H1 (cell line): Measurements from ENCODE around the gene RPS6KA2. TPM values are rescaled to one million over a fixed set of nuclear protein-coding genes. Genes with fewer than 3 reads are reported as not detected.

Source experiments
- CTCF ChIA-PET: fragments of 300-600 bp; sonication (Branson Sonifier 250); formaldehyde crosslinking; loops from one replicate; lab custom pipeline; 2021; ENCODE audit not compliant: partially characterized antibody; lab: Charles Lee
- POLR2A ChIA-PET: fragments of 300-600 bp; sonication (Branson Sonifier 250); formaldehyde crosslinking; loops from one replicate; lab custom pipeline; 2021; ENCODE audit warnings: inconsistent platforms; ENCODE audit not compliant: partially characterized antibody; lab: Charles Lee
- DNase-seq, 2 experiments: peaks; one replicate each; pipeline versions ENCODE4 v3.0.0 to v3.0.0-alpha.2; 2010 to 2022; ENCODE audit warnings: low spot score in 2 of 2, low read depth in 1 of 2, mixed read lengths in 1 of 2
- FAIRE-seq: peaks from 2 replicates; lab custom pipeline; 2011; peaks lifted over from hg19 to GRCh38; lab: Jason Lieb, UNC
- H2AFZ ChIP-seq: 2 replicates; pipeline ENCODE4 v1.8.1; 2012; ENCODE audit warnings: low read length, inconsistent platforms
- H2AK5ac ChIP-seq: 2 replicates; pipeline ENCODE4 v1.6.1; 2013; ENCODE audit warnings: low read depth, low read length
- H2BK120ac ChIP-seq: replicated peaks from 2 replicates; pipeline ENCODE3; 2013; ENCODE audit warnings: low read depth, low read length, inconsistent platforms
- H2BK12ac ChIP-seq: 2 replicates; pipeline ENCODE4 v1.6.1; 2013; ENCODE audit warnings: low read depth, low read length
- H2BK15ac ChIP-seq: 2 replicates; pipeline ENCODE4 v1.6.1; 2013; ENCODE audit warnings: low read length
- H2BK20ac ChIP-seq: 2 replicates; pipeline ENCODE4 v1.6.1; 2013; ENCODE audit warnings: low read length
- H2BK5ac ChIP-seq: 2 replicates; pipeline ENCODE4 v1.6.1; 2013; ENCODE audit warnings: low read depth, low read length
- H3K14ac ChIP-seq: 2 replicates; pipeline ENCODE4 v1.6.1; 2013; ENCODE audit warnings: inconsistent platforms; ENCODE audit not compliant: insufficient read length
- H3K18ac ChIP-seq: 2 replicates; pipeline ENCODE4 v1.6.1; 2013; ENCODE audit warnings: low read length; ENCODE audit errors: extremely low read depth
- H3K23ac ChIP-seq: 2 replicates; pipeline ENCODE4 v1.6.1; 2013; ENCODE audit warnings: inconsistent platforms; ENCODE audit not compliant: insufficient read length
- H3K23me2 ChIP-seq: 2 replicates; pipeline ENCODE4 v1.6.1; 2013; ENCODE audit warnings: low read depth, low read length
- H3K27ac ChIP-seq: 2 replicates; pipeline ENCODE4 v1.6.1; 2011; ENCODE audit warnings: low read depth, low read length, inconsistent platforms
- H3K27me3 ChIP-seq, 4 experiments: replicated peaks in 1 of 4; 1 replicate in 1 of 4; 2 replicates in 3 of 4; pipeline versions ENCODE4 v1.6.1 to v1.8.1; 2011 to 2013; ENCODE audit warnings: low read length in 3 of 4, mild to moderate bottlenecking in 3 of 4, inconsistent platforms in 2 of 4, mixed read lengths in 2 of 4, moderate library complexity in 1 of 4; ENCODE audit not compliant: control insufficient read depth in 3 of 4, insufficient read depth in 3 of 4; ENCODE audit errors: extremely low read depth in 1 of 4
- H3K36me3 ChIP-seq, 4 experiments: 2 replicates each; pipeline versions ENCODE4 v1.6.1 to v1.8.1; 2011 to 2013; ENCODE audit warnings: mild to moderate bottlenecking in 4 of 4, low read length in 3 of 4, moderate library complexity in 2 of 4, control low read depth in 1 of 4, inconsistent platforms in 1 of 4; ENCODE audit not compliant: insufficient read depth in 4 of 4, control insufficient read depth in 2 of 4
- H3K4ac ChIP-seq: replicated peaks from 2 replicates; pipeline ENCODE3; 2013; ENCODE audit warnings: low read length, low read depth, mixed read lengths, inconsistent platforms; ENCODE audit not compliant: insufficient read length
- H3K4me1 ChIP-seq, 4 experiments: replicated peaks in 1 of 4; 1 replicate in 1 of 4; 2 replicates in 3 of 4; pipeline versions ENCODE4 v1.6.1 to v1.8.1; 2011 to 2013; ENCODE audit warnings: low read length in 3 of 4, inconsistent platforms in 2 of 4, mixed read lengths in 1 of 4; ENCODE audit not compliant: insufficient read depth in 4 of 4, control insufficient read depth in 3 of 4
- H3K4me2 ChIP-seq, 2 experiments: 2 replicates each; pipeline versions ENCODE4 v1.6.1 to v1.8.1; 2011 to 2013; ENCODE audit warnings: low read depth in 2 of 2, low read length in 2 of 2, control low read depth in 1 of 2, inconsistent platforms in 1 of 2, mild to moderate bottlenecking in 1 of 2; ENCODE audit not compliant: insufficient read depth in 1 of 2
- H3K4me3 ChIP-seq, 4 experiments: fragments of 200-600, 300-600 bp in 1 of 4; sonication (generic), shearing (Covaris generic), sonication (Bioruptor Twin) in 1 of 4; 2 replicates each; pipeline versions ENCODE4 v1.5.1 to v1.8.1; 2011 to 2016; ENCODE audit warnings: low read length in 4 of 4, low read depth in 3 of 4, control low read depth in 2 of 4, inconsistent platforms in 2 of 4, mild to moderate bottlenecking in 2 of 4, mixed read lengths in 1 of 4, moderate library complexity in 1 of 4; ENCODE audit not compliant: insufficient read depth in 2 of 4; ENCODE audit errors: extremely low read depth in 1 of 4
- H3K56ac ChIP-seq: replicated peaks from 2 replicates; pipeline ENCODE3; 2013; ENCODE audit warnings: low read depth, mild to moderate bottlenecking, mixed read lengths, low read length, inconsistent platforms; ENCODE audit not compliant: insufficient read length
- H3K79me1 ChIP-seq: 2 replicates; pipeline ENCODE4 v1.6.1; 2013; ENCODE audit warnings: low read depth, low read length, control low read depth
- H3K79me2 ChIP-seq, 2 experiments: 2 replicates each; pipeline versions ENCODE4 v1.6.1 to v1.8.1; 2012 to 2013; ENCODE audit warnings: low read length in 2 of 2, mild to moderate bottlenecking in 2 of 2, inconsistent platforms in 1 of 2; ENCODE audit not compliant: insufficient read depth in 2 of 2, control insufficient read depth in 1 of 2
- H3K9ac ChIP-seq, 4 experiments: replicated peaks in 1 of 4; 1 replicate in 1 of 4; 2 replicates in 3 of 4; pipeline versions ENCODE4 v1.6.1 to v1.8.1; 2011 to 2013; ENCODE audit warnings: low read depth in 3 of 4, low read length in 3 of 4, control low read depth in 2 of 4, mild to moderate bottlenecking in 2 of 4, moderate library complexity in 2 of 4, inconsistent platforms in 1 of 4; ENCODE audit errors: extremely low read depth in 1 of 4
- H3K9me3 ChIP-seq, 2 experiments: 2 replicates each; pipeline versions ENCODE4 v1.6.1 to v1.8.1; 2012 to 2013; ENCODE audit warnings: mild to moderate bottlenecking in 2 of 2, moderate library complexity in 2 of 2, control low read depth in 1 of 2, inconsistent platforms in 1 of 2, low read depth in 1 of 2, low read length in 1 of 2, mixed read lengths in 1 of 2; ENCODE audit not compliant: insufficient read depth in 2 of 2
- H4K20me1 ChIP-seq, 2 experiments: replicated peaks in 1 of 2; 2 replicates each; pipeline versions ENCODE3 to v1.8.1; 2011 to 2013; ENCODE audit warnings: inconsistent platforms in 2 of 2, low read length in 2 of 2, mild to moderate bottlenecking in 1 of 2; ENCODE audit not compliant: insufficient read depth in 2 of 2, control insufficient read depth in 1 of 2
- H4K5ac ChIP-seq: 2 replicates; pipeline ENCODE4 v1.6.1; 2013; ENCODE audit warnings: low read length, low read depth, mixed read lengths, inconsistent platforms; ENCODE audit not compliant: insufficient read length
- H4K8ac ChIP-seq: 2 replicates; pipeline ENCODE4 v1.8.0; 2013; ENCODE audit warnings: mild to moderate bottlenecking, moderate library complexity, low read length, inconsistent platforms; ENCODE audit not compliant: insufficient read depth; ENCODE audit errors: extremely low read depth
- H4K91ac ChIP-seq: replicated peaks from 2 replicates; pipeline ENCODE3; 2013; ENCODE audit warnings: low read length, mixed read lengths, inconsistent platforms; ENCODE audit not compliant: insufficient read length
- FOSL1 ChIP-seq: IDR thresholded peaks from 2 replicates; pipeline ENCODE4 v1.6.1; 2011; ENCODE audit warnings: mild to moderate bottlenecking, low read depth, low read length, moderate library complexity; ENCODE audit not compliant: insufficient read depth
- HDAC2 ChIP-seq, 2 experiments: fragments of 300-600 bp in 1 of 2; sonication (generic) in 1 of 2; IDR thresholded peaks; 2 replicates each; pipeline ENCODE4 v1.6.1; 2011 to 2012; ENCODE audit warnings: low read depth in 2 of 2, low read length in 2 of 2, mild to moderate bottlenecking in 2 of 2, moderate library complexity in 2 of 2, borderline replicate concordance in 1 of 2, inconsistent platforms in 1 of 2
- MAX ChIP-seq: IDR thresholded peaks from 2 replicates; pipeline ENCODE4 v1.6.1; 2012; ENCODE audit warnings: inconsistent platforms
- POLR2AphosphoS5 ChIP-seq: IDR thresholded peaks from 2 replicates; pipeline ENCODE4 v1.6.1; 2011; ENCODE audit warnings: low read depth, low read length
- ZNF274 ChIP-seq: IDR thresholded peaks from 2 replicates; pipeline ENCODE4 v1.7.0; 2012; ENCODE audit warnings: low read length, borderline replicate concordance; ENCODE audit errors: extremely low read depth
- WGBS, 2 experiments: shearing (Covaris generic) in 1 of 2; methylation state at CpG; one replicate each; pipeline versions ENCODE4 v1.1.6 to v1.1.7; 2013 to 2015; ENCODE audit warnings: low lambda C conversion rate in 2 of 2, mixed read lengths in 2 of 2, inconsistent platforms in 1 of 2, low coverage in 1 of 2, missing lambda C conversion rate in 1 of 2; ENCODE audit not compliant: insufficient replicate concordance in 2 of 2, insufficient coverage in 1 of 2, insufficient read length in 1 of 2; ENCODE audit errors: extremely low coverage in 1 of 2, missing lambda C conversion rate in 1 of 2; 5-methylcytosine and 5-hydroxymethylcytosine counted together
- polyA plus RNA-seq, 7 experiments: library from polyadenylated mRNA; depleted of rRNA in 3 of 7; stranded (reverse) in 5 of 7; unstranded in 2 of 7; fragments of >200 nt in 5 of 7; fragments of 200-250 nt in 2 of 7; gene quantifications; 1 replicate in 5 of 7; 2 replicates in 1 of 7; 4 replicates in 1 of 7; pipeline versions ENCODE4 v1.2.1 to v1.2.3, GENCODE V29; 2011 to 2013; ENCODE audit warnings: missing spikeins in 2 of 7, mixed read lengths in 2 of 7
- total RNA-seq: library from RNA; stranded (reverse); fragmentation: NEBNext Ultra II Directional; extraction: Animal tissue kit (Norgen Biotek cat#: 25700); gene quantifications from 2 replicates; pipeline ENCODE4 v1.2.1, GENCODE V29; 2021

Gene RPS6KA2
- total and polyA plus RNA-seq, 2 of the 8 experiments (the other 6 are each of a cell fraction or from before 2014, with no cell fraction given) = 8.8 to 25.7 TPM

- Histone ChIP-seq H3K27me3 (no peaks in the 10 kb centered on the region), H3K23ac (no peak overlapping the region), H3K9me3 (no peaks in the 10 kb centered on the region), H3K4me3 (no peak overlapping the region), H2BK120ac (no peak overlapping the region), H3K23me2 (no peaks in the 10 kb centered on the region), H2BK15ac (no peak overlapping the region), H4K91ac (no peak overlapping the region), H3K56ac (no peak overlapping the region), H2AK5ac (no peak overlapping the region), H3K4me1 (peaks cover 3 to 8% (median 6%) of the 10 kb centered on the region in 4 experiments; a peak in 6 of 7 replicates), H4K20me1 (no peaks in the 10 kb centered on the region), H3K9ac (no peak overlapping the region), H3K14ac (no peak overlapping the region), H3K79me2 (no peaks in the 10 kb centered on the region), H2AFZ (no peak overlapping the region), H4K8ac (no peak overlapping the region; the same call in 1 of the 2 replicates), H2BK5ac (no peak overlapping the region), H3K79me1 (no peaks in the 10 kb centered on the region), H4K5ac (no peak overlapping the region), H2BK12ac (no peak overlapping the region), H3K36me3 (peaks cover 0 to 7% (median 3%) of the 10 kb centered on the region in 4 experiments; a peak in 3 of 8 replicates), H3K18ac (no peak overlapping the region), H3K27ac (no peak overlapping the region), H3K4me2 (no peak overlapping the region), H3K4ac (no peak overlapping the region), H2BK20ac (no peak overlapping the region)
- FAIRE-seq = no peak
- DNase-seq = no peak
- ChIA-PET CTCF (interaction anchor here (1.0 to 1.1 kb wide), 2 partner anchors 14 to 21 kb away, joined by 3 read pairs; no protein-coding TSS in a partner anchor), POLR2A (no interaction called here)
- 95% methylated on average over 11 of the region's 11 CpGs; no CpG with 5 or more reads in 1 of the 2 experiments for WGBS, 2 experiments
- TF ChIP-seq MAX (no peak), POLR2AphosphoS5 (no peak), FOSL1 (no peak), ZNF274 (no peak), HDAC2 (IDR thresholded peaks at IDR 0.05; ENCODE audit: borderline replicate concordance in 1 of 2, low read depth in 2 of 2, low read length in 2 of 2) (no peak)
Measured at GRCh38 chr6:166487148-166487547, 139.9 kb downstream of the RPS6KA2 start.
